Astrocyte (in vitro differentiated cells and primary cell): ENCODE results near the gene BHLHE40.

ENCODE experiments used
- CTCF ChIP-seq: IDR thresholded peaks from 2 replicates; pipeline ENCODE4 v1.5.1; 2011; ENCODE audit warnings: low read depth, mild to moderate bottlenecking, inconsistent platforms, low read length, moderate library complexity; ENCODE audit not compliant: insufficient read depth
- EZH2 ChIP-seq: IDR thresholded peaks from 2 replicates; pipeline ENCODE4 v1.6.1; 2012; ENCODE audit warnings: mild to moderate bottlenecking, low read length, inconsistent platforms; ENCODE audit not compliant: insufficient read depth

GRCh38 chr3:5009506-5010109 lies 30.4 kb downstream of the BHLHE40 start:
- no peak for TF ChIP-seq CTCF
- no peak for TF ChIP-seq EZH2
